ENCODE data around the gene PCBP3.

Gene PCBP3

DNA sequence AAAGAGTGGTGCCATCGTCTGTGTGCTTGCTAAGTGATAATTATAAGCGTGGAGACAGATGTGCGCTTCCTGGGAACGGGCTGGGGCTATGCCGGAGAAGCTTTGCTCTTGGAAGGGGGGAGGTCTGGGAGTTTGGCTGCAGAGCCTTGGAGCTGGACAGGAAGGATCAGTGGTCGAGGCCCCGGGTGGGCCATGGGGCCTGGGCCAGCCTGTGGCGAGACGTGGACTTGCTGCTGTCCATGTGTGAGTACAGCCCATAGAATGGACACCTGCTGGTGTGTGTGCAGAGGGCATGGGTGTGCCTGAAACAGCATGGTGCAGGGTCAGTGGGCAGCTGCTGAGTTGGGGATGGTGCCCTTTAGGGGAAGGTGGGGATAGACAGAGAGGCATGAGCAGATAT lies 121.3 kb downstream of the PCBP3 start:
- no peak for DNase-seq

- DNase-seq, result no peak
Observed at GRCh38 chr21:45765375-45765774, 121.8 kb downstream of the PCBP3 start.

DNA sequence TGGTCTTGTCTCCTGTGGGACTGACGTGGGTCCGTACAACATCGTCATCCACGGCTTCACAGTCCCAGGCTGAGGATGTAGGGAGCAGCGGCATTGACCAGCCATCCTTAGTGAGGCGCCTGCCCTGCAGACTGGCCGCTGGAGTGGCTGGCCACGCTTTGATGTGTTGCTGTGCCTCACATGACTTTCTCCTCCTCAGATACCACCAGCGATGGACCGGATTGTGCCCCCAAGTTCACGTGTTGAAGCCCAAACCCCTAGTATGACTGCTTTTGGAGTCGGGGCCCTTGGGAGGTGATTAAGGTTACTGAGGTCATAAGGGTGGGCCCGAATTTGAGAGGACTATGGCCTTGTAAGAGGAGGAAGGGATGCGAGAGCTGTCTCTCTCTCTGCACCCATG lies 122.5 kb downstream of the PCBP3 start:
- DNase-seq, result no peak

- no peak for DNase-seq
Observed at GRCh38 chr21:45766501-45766900, 123.0 kb downstream of the PCBP3 start.

DNA sequence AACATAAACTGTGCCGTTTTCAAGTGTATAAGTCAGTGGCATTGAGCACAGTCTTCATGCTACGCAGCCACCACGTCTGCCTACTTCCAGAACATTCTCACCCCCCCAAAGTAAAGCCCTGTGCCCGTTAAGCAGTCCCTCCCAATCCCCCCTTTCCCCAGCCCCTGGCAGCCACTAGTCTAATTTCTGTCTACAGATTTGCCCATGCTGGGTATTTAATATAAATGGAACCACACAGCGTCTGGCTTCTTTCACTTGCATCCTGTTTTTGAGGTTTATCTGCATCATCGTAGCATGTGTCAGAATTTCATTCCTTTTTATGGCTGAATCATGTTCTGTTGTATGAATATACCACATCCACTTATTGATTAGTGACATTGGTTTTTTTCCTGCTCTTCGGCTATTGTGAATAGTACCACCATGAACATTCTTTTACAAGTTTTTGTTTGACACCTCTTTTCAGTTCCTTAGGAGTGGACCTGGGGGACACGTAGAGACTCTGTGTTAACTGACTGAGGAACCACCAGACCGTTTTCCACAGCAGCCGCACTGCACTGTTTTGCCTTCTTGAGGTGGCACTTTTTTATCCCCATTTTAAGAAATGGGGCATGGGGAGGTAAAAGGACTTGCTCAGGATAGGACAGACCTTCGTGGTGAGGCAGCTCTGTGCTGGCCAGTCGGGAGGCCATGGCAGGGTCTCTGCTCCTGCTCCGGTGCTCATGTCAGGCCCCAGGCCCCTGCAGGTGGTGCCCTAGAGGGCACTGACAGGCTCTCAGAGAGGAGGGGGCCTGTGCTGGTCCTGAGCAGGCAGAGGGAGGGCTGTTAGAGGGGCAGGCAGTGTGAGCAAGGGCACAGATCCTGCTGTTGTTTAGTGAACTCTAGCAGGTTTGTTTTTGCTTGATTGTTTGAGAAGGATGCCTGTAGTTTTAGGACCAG lies 123.8 kb downstream of the PCBP3 start:
- no peak for DNase-seq

- no peak for DNase-seq
Observed at GRCh38 chr21:45768011-45768739, 124.7 kb downstream of the PCBP3 start.

DNA sequence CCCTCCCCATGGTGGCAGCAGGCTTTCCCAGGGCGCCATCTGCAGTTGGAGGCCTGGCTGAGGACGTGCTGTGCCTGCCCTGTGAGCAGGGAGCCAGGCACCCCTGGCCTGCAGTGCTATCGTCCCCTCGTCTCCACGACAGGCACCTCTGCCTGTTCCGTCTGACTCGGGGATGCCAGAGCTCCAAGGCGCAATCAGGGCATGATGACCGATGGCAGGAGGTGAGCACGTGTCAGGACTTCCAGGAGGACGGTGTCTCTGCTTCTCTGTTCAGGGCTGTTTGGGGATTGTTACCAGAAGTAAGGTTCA lies 125.2 kb downstream of the PCBP3 start:
- no peak for DNase-seq

DNA sequence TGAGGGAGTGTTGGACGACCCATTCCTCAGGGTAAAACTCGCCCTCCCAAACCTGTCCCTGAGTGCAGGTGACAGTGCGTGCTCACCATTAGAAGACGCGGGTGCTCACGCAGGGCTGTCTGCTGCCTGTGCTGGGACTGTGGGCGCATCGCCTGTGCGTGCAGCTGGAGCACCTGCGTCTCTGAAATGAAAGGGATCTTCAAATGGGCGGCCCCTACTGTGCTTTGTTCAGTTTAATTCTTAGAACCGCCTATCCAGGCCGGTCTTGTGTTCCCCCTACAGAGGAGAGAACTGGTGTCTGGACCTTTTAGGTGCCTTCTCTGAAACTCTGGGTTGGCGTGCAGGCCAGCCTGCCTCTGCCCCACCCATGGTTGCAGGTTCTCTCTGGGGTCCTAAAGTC lies 125.8 kb downstream of the PCBP3 start:
- DNase-seq, result no peak

DNA sequence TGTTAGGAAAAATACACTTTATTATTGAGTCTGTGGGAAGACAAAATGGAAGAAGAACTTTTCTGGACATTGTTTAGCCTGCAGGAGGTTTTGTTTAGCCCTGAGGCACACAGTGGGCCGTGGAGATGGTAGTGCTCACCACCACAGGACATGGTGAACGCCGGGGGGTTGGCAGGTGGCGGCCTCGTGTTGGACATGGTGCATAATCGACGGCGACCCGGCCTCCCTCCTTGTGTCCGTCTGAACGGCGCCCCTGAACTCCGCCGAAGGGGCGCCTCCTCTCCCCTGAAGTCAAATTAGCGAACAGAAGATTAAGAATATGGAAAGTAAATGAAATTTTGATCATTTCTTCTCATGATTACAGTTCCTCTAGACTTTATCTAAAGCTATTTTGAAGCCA lies 126.4 kb downstream of the PCBP3 start:
- no peak for DNase-seq

DNA sequence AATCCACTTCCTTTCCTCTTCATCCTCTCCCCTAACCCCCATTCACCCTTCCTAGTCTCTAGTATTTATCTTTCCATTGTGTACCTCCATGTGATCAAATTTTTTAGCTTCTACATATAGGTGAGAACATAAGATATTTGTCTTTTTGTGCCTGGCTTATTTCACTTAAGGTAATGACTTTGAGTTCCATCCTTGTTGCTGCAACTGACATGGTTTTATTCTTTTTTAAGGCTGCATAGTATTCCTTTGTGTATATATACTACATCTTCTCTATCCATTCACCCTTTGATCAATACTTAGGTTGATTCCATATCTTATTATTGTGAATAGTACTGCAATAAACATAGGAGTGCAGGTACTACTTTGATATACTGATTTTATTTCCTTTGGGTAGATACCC lies 128.7 kb downstream of the PCBP3 start:
- DNase-seq, result no peak

DNA sequence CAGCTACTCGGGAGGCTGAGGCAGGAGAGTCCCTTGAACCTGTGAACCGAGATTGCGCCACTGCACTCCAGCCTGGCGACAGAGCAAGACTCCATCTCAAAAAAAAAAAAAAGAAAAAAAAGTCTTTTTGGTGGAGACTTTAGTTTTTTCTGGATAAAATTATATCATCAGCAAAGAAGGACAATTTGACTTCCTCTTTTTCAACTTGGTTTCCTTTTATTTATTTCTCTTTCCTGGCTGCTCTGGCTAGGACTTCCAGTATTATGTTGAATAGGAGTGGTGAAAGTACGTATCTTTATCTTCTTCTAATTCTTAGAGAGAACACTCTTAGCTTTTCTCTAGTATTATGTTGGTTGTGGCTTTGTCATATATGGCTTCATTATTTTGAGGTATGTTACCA lies 130.8 kb downstream of the PCBP3 start:
- no peak for DNase-seq

DNA sequence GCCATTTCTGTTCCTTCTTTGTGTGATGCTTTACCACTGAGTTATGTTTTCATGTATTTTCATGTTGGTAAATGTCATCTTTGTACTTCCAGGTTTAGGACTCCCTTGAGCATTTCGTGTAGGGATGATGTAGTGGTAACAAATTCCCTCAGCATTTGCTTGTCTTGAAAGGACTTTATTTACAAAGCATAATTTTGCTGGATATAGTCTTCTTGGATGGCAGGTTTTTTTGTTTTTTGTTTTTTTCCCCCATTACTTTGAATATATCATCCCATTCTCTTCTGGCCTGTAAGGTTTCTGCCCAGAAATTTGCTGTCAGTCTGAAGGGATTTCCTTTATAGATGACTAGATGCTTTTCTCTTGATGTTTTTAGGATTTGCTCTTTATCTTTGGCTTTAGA lies 133.4 kb downstream of the PCBP3 start:
- DNase-seq, result no peak

- DNase-seq, result no peak
Observed at GRCh38 chr21:45778686-45779085, 135.2 kb downstream of the PCBP3 start.

- no peak for DNase-seq
Observed at GRCh38 chr21:45779226-45779625, 135.7 kb downstream of the PCBP3 start.

DNA sequence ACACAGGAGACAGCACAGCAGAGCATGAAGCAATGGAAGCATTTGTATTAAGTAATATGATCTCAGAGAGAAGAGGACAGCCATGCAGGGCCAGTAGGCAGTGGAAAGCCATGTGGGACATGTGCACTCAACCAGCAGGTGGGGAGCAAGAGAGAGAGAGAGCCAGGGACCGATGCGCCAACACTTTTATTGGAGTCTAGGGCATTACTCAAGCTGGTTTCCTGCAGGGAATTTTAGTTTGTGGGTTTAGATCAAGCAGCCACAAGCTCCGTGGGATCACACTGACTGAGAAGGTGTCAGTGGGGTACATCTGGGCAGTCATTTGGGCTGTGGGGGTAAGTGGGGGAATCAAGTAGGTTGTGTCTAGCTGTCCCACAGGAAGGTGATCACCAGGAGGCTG lies 137.1 kb downstream of the PCBP3 start:
- DNase-seq, result no peak

- no peak for DNase-seq
Observed at GRCh38 chr21:45781741-45782140, 138.2 kb downstream of the PCBP3 start.

GRCh38 chr21:45786660-45787059 lies 143.1 kb downstream of the PCBP3 start:
- DNase-seq, result no peak

- DNase-seq, result no peak
Observed at GRCh38 chr21:45787371-45787770, 143.8 kb downstream of the PCBP3 start.

DNA sequence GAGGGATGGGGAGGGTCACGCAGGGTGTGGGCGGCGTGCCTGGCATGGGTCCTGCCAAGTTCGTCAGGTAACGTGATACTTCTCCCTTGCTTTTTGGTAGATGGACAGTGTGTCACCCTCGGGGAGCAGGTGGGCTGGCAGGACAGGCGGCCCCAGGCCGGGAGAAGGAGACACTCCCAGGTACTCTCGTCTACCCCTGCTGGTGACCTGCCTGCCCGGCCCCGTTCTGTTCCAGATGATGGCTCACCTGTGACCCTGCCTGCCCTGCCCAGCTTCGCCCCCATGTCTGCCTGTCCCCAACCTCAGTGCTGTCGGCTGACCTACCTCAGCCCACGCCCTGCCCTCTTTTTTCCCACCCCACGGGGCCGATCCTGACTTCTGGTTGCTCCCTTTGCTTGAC lies 144.7 kb downstream of the PCBP3 start:
- no peak for DNase-seq

- no peak for DNase-seq
Observed at GRCh38 chr21:45788637-45789506, 145.3 kb downstream of the PCBP3 start.

GRCh38 chr21:45790427-45790826 lies 146.9 kb downstream of the PCBP3 start:
- no peak for DNase-seq

GRCh38 chr21:45791562-45792418 lies 148.3 kb downstream of the PCBP3 start:
- DNase-seq, result no peak
